Spinal cord (tissue), 10 donors: Measurements from ENCODE around the gene AFAP1L2. TPM values are rescaled to one million over a fixed set of nuclear protein-coding genes. Genes with fewer than 3 reads are reported as not detected.

Source experiments
- DNase-seq, 6 donors: peaks; one replicate each; pipeline versions ENCODE4 v3.0.0 to v3.0.0-alpha.2; 2013 to 2015; ENCODE audit warnings: low spot score in 6 of 6, low read depth in 4 of 6
- H3K27ac ChIP-seq: one replicate; pipeline ENCODE4 v1.5.1; 2013; ENCODE audit warnings: low read depth, low read length, control low read depth
- H3K27me3 ChIP-seq: one replicate; pipeline ENCODE4 v1.6.1; 2013; ENCODE audit warnings: low read length; ENCODE audit not compliant: control insufficient read depth, insufficient read depth
- H3K36me3 ChIP-seq: one replicate; pipeline ENCODE4 v1.6.1; 2013; ENCODE audit warnings: low read length; ENCODE audit not compliant: control insufficient read depth, insufficient read depth
- H3K4me1 ChIP-seq: one replicate; pipeline ENCODE4 v1.6.1; 2013; ENCODE audit warnings: low read length; ENCODE audit not compliant: control insufficient read depth, insufficient read depth
- H3K4me3 ChIP-seq: one replicate; pipeline ENCODE4 v1.5.1; 2013; ENCODE audit warnings: low read depth, low read length, control low read depth
- H3K9me3 ChIP-seq: one replicate; pipeline ENCODE4 v1.6.1; 2013; ENCODE audit warnings: low read length; ENCODE audit not compliant: control insufficient read depth, insufficient read depth
- WGBS: methylation state at CpG from one replicate; pipeline ENCODE4 v1.1.5; 2013; ENCODE audit warnings: missing lambda C conversion rate; ENCODE audit not compliant: insufficient coverage; 5-methylcytosine and 5-hydroxymethylcytosine counted together
- polyA plus RNA-seq, 2 donors: library from polyadenylated mRNA; unstranded; fragments of 120-200 nt; gene quantifications; one replicate each; pipeline ENCODE4 v1.2.1, GENCODE V29; 2013; ENCODE audit not compliant: insufficient read length in 2 of 2
- total RNA-seq, 2 donors: library from RNA; depleted of rRNA in 1 of 2; stranded (reverse); fragments of 120-200 nt in 1 of 2; fragments of >200 nt in 1 of 2; gene quantifications; one replicate each; pipeline versions ENCODE4 v1.2.3 to v1.2.4, GENCODE V29; 2013 to 2014
- donor health status: healthy.

AFAP1L2 gene
- total and polyA plus RNA-seq, 4 donors: 47.6 to 61.5 (median 54.9) TPM

- WGBS: 86% methylated on average over 1 of the region's 2 CpGs
- Histone ChIP-seq H3K27ac (no peak overlapping the region), H3K4me1 (no peaks in the 10 kb centered on the region), H3K27me3 (no peaks in the 10 kb centered on the region), H3K36me3 (peaks cover 23% of the 10 kb centered on the region), H3K9me3 (no peaks in the 10 kb centered on the region), H3K4me3 (no peak overlapping the region)
- DNase-seq: no peak
Measured at GRCh38 chr10:114436941-114437340, 32.6 kb upstream of the AFAP1L2 start.

- DNase-seq: no peak
- no peak overlapping the region for H3K27ac ChIP-seq
- peaks cover 9% of the 10 kb centered on the region for H3K36me3 ChIP-seq
- no peak overlapping the region for H3K4me3 ChIP-seq
- no peaks in the 10 kb centered on the region for H3K27me3 ChIP-seq
- H3K9me3 ChIP-seq: no peaks in the 10 kb centered on the region
- WGBS: 100% methylated on average over 2 of the region's 4 CpGs
- H3K4me1 ChIP-seq: peaks cover 4% of the 10 kb centered on the region
Measured at GRCh38 chr10:114432566-114433093, 28.3 kb upstream of the AFAP1L2 start.

- Histone ChIP-seq H3K4me1 (peaks cover 14% of the 10 kb centered on the region), H3K36me3 (peaks cover 6% of the 10 kb centered on the region), H3K27me3 (no peaks in the 10 kb centered on the region), H3K9me3 (no peaks in the 10 kb centered on the region), H3K4me3 (no peak overlapping the region), H3K27ac (no peak overlapping the region)
- 86% methylated on average over 1 of the region's 4 CpGs for WGBS
- no peak for DNase-seq
Measured at GRCh38 chr10:114431414-114432135, 27.3 kb upstream of the AFAP1L2 start.

GRCh38 chr10:114430688-114431413, 26.5 kb upstream of the AFAP1L2 start:
- H3K9me3 ChIP-seq: no peaks in the 10 kb centered on the region
- H3K27me3 ChIP-seq: no peaks in the 10 kb centered on the region
- WGBS: 100% methylated on average over 2 of the region's 12 CpGs
- H3K4me1 ChIP-seq: peaks cover 15% of the 10 kb centered on the region
- no peak overlapping the region for H3K27ac ChIP-seq
- no peak for DNase-seq
- H3K4me3 ChIP-seq: no peak overlapping the region
- H3K36me3 ChIP-seq: peaks cover 6% of the 10 kb centered on the region

- H3K36me3 ChIP-seq: peaks cover 6% of the 10 kb centered on the region
- H3K4me3 ChIP-seq: no peak overlapping the region
- H3K9me3 ChIP-seq: no peaks in the 10 kb centered on the region
- peaks cover 15% of the 10 kb centered on the region for H3K4me1 ChIP-seq
- no peaks in the 10 kb centered on the region for H3K27me3 ChIP-seq
- no peak overlapping the region for H3K27ac ChIP-seq
- WGBS: 91% methylated on average over 9 of the region's 9 CpGs
- DNase-seq: no peak
Measured at GRCh38 chr10:114429581-114430335, 25.5 kb upstream of the AFAP1L2 start.

GRCh38 chr10:114427124-114427852, 23.0 kb upstream of the AFAP1L2 start:
- no CpG with 5 or more reads among the region's 9 CpGs for WGBS
- DNase-seq: peak in 2 of 6 donors; percentile 34 to 55
- peaks cover 15% of the 10 kb centered on the region for H3K4me1 ChIP-seq
- peaks cover 6% of the 10 kb centered on the region for H3K36me3 ChIP-seq
- no peak overlapping the region for H3K4me3 ChIP-seq
- H3K27me3 ChIP-seq: no peaks in the 10 kb centered on the region
- H3K9me3 ChIP-seq: no peaks in the 10 kb centered on the region
- H3K27ac ChIP-seq: peak overlapping the region; percentile 27

GRCh38 chr10:114426476-114426875, 22.2 kb upstream of the AFAP1L2 start:
- Histone ChIP-seq H3K27ac (peak overlapping the region; percentile 27), H3K9me3 (no peaks in the 10 kb centered on the region)
- 70% methylated on average over 1 of the region's 5 CpGs for WGBS

GRCh38 chr10:114420811-114421485, 16.6 kb upstream of the AFAP1L2 start:
- Histone ChIP-seq H3K4me1 (no peaks in the 10 kb centered on the region), H3K9me3 (no peaks in the 10 kb centered on the region), H3K27ac (no peak overlapping the region), H3K27me3 (no peaks in the 10 kb centered on the region), H3K4me3 (no peak overlapping the region), H3K36me3 (no peaks in the 10 kb centered on the region)
- 92% methylated on average over 3 of the region's 4 CpGs for WGBS
- DNase-seq: no peak

More at GRCh38 chr10:114426476-114426875, 22.2 kb upstream of the AFAP1L2 start:
- Histone ChIP-seq H3K36me3 (peaks cover 6% of the 10 kb centered on the region), H3K4me1 (peaks cover 15% of the 10 kb centered on the region), H3K27me3 (no peaks in the 10 kb centered on the region), H3K4me3 (no peak overlapping the region)
- DNase-seq: peak in 2 of 6 donors; percentile 17 to 20
